IPS-15b (cell line): ENCODE data around the gene NFE2L2.

ENCODE experiments used
- H3K27me3 ChIP-seq: one replicate; pipeline ENCODE4 v1.6.1; 2013; ENCODE audit warnings: low read length; ENCODE audit not compliant: control insufficient read depth, insufficient read depth
- H3K36me3 ChIP-seq: one replicate; pipeline ENCODE4 v1.6.1; 2013; ENCODE audit warnings: low read length; ENCODE audit not compliant: control insufficient read depth, insufficient read depth
- H3K4me1 ChIP-seq: one replicate; pipeline ENCODE4 v1.6.1; 2013; ENCODE audit warnings: mild to moderate bottlenecking, low read length; ENCODE audit not compliant: control insufficient read depth, insufficient read depth
- H3K4me3 ChIP-seq: one replicate; pipeline ENCODE4 v1.5.1; 2013; ENCODE audit warnings: low read depth, low read length
- H3K9ac ChIP-seq: one replicate; pipeline ENCODE4 v1.6.1; 2013; ENCODE audit warnings: low read depth, mild to moderate bottlenecking, low read length
- H3K9me3 ChIP-seq: one replicate; pipeline ENCODE4 v1.6.1; 2013; ENCODE audit warnings: mild to moderate bottlenecking, low read length; ENCODE audit not compliant: control insufficient read depth, insufficient read depth

Gene NFE2L2

DNA sequence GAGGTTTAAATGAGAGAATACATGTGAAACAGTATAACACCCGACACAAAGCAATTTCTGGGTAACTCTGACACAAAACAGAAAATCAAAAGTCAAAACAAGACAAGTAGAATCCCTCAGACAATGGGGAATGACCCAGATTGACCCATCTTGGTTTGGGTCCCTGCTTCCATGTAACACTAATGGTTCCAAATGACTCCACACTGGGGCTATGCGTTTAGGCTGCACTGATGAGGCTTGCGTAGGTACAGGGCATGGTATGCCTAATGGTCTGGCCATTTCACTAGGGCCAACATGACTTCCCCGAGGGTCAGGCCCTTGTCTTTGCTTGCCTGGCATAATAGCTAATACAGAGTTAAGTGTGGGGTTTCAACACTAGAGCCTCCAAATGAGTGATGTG lies 27.2 kb upstream of the NFE2L2 start:
- no peaks in the 10 kb centered on the region for H3K27me3 ChIP-seq
- H3K9me3 ChIP-seq = no peaks in the 10 kb centered on the region
- H3K9ac ChIP-seq = no peak overlapping the region
- no peaks in the 10 kb centered on the region for H3K4me1 ChIP-seq
- H3K36me3 ChIP-seq = no peaks in the 10 kb centered on the region
- no peak overlapping the region for H3K4me3 ChIP-seq

DNA sequence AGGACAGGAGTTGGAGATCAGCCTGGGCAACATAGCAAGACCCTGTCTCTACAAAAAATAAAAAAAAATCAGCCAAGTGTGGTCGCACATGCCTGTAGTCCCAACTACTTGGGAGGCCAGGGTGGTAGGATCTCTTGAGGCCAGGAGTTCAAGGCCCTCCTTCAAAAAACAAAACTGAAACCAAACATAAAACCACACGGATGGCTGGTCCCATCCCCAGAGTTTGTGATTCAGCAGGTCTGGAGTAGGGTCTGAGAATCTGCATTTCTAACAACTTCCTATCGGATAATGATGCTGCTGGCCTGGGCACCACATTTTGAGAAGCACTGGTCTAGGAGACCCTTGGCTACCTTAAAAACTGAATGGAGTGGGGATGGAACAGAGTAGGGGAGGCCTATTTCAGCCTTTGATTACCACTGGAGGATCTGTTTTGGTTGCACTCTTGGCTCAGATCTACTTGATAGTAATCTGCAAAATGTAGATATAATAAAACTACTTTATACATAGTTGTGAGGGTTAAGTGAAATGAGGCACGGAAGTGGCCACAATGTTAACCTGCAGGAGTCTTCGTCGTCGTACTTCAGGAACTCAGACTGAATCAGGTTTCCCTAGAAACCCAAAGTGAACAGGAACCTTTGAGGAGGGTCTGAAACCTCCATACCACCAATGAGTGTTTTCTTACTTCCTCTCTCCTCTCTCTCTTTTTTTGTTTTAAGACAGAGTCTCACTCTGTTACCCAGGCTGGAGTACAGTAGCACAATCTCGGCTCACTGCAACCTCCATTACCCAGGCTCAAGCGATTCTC lies 25.5 kb upstream of the NFE2L2 start:
- Histone ChIP-seq H3K4me3 (no peak overlapping the region), H3K27me3 (no peaks in the 10 kb centered on the region), H3K9me3 (no peaks in the 10 kb centered on the region), H3K36me3 (no peaks in the 10 kb centered on the region), H3K4me1 (no peaks in the 10 kb centered on the region), H3K9ac (no peak overlapping the region)

DNA sequence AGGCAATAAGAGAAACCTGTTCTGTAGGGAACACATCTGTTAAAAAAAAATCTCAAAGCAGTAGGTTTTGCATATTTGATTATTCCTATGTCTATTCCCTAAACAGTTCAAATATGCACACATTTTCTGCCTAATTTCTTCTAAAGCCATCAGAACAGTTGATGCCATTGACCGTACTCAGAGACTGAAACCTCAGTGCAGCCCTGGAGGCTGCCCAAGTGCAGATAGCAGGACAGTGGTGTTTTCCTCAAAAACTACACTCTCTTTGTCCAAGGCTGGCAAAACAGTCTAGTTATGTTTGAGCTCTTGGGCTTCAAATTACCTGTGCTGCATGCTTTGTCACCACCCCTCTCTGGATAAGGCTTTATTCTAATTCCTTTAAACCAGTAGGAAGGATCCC lies 23.3 kb upstream of the NFE2L2 start:
- no peaks in the 10 kb centered on the region for H3K4me1 ChIP-seq
- H3K9ac ChIP-seq = no peak overlapping the region
- H3K36me3 ChIP-seq = no peaks in the 10 kb centered on the region
- no peaks in the 10 kb centered on the region for H3K27me3 ChIP-seq
- H3K9me3 ChIP-seq = no peaks in the 10 kb centered on the region
- no peak overlapping the region for H3K4me3 ChIP-seq

DNA sequence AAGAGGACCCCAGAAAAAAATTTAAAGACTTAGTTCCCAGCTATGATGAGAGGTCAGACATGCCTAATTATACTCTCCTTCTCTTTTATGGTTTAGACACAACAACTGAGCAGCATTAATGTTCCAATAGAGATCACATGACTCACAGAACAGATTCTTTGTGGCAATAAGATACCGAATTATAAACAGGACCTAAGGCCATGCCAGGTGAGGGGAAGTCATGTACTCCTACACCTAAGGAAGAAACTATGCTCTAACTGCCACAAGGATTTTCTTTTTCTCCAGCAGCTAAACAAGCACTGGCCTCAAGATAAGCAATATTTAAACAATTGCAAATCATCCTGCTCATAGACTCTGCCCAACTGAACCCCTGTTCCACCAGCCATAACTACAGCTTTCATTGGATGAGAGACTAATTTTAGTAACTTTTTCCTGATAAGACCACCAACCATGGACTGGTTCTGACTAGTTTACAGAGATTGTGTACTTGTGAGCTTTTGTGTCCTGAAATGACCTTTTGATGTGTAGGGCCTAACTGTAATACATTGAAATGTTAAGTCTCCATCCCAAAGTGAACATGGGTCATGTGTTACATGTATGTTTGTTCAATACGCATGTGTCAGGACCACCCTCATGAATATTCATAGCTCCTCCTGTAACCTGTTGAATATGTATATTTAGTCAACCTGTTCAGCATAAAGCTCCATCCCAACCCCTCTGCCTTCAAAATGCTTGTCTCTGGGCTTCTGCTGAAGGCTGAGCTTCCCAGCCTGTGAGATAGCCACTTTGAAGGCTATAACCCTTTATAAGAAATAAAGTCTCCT lies 21.6 kb upstream of the NFE2L2 start:
- Histone ChIP-seq H3K4me3 (no peak overlapping the region), H3K9ac (no peak overlapping the region), H3K9me3 (no peaks in the 10 kb centered on the region), H3K36me3 (no peaks in the 10 kb centered on the region), H3K4me1 (no peaks in the 10 kb centered on the region), H3K27me3 (no peaks in the 10 kb centered on the region)

DNA sequence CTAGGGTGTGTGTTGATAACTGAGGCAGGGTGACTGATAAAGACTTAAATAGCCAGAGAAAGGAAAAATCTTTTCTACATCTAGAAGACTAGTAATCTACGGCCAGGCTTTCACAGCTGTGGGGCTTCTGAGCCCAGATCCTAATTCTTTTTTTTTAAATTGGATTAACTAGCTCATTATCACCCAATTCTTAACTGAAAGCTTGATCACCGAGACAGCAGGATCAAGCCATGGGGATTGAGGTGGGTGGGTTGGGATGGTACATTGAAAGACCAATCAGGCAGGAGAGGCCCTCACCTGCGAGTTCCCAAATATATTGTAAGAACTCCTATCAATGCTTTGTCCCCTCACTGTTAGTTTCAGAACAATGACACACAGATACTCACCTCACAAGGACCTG lies 20.0 kb upstream of the NFE2L2 start:
- no peak overlapping the region for H3K4me3 ChIP-seq
- H3K27me3 ChIP-seq = no peaks in the 10 kb centered on the region
- no peaks in the 10 kb centered on the region for H3K9me3 ChIP-seq
- H3K9ac ChIP-seq = no peak overlapping the region
- no peaks in the 10 kb centered on the region for H3K36me3 ChIP-seq
- H3K4me1 ChIP-seq = no peaks in the 10 kb centered on the region

DNA sequence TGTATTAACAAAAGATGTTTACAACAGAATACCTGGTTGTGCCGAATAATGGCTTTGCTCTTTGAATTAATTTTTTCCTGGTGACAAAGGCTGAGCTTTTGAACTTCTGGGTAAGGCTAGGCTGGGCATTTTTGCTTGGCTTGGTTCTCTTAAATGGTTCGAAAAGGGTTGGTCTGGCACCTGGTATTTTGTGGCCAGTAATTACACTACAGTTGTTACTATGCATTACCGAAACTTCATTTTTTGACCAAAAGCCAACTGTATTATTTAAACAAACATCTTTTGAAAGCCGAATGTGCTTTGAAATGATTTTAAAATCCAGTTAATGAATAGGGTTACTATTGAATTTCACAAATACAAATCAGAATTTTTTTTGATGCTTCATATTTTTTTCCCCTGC lies 19.4 kb upstream of the NFE2L2 start:
- Histone ChIP-seq H3K4me1 (no peaks in the 10 kb centered on the region), H3K4me3 (no peak overlapping the region), H3K9ac (no peak overlapping the region), H3K36me3 (no peaks in the 10 kb centered on the region), H3K27me3 (no peaks in the 10 kb centered on the region), H3K9me3 (no peaks in the 10 kb centered on the region)

DNA sequence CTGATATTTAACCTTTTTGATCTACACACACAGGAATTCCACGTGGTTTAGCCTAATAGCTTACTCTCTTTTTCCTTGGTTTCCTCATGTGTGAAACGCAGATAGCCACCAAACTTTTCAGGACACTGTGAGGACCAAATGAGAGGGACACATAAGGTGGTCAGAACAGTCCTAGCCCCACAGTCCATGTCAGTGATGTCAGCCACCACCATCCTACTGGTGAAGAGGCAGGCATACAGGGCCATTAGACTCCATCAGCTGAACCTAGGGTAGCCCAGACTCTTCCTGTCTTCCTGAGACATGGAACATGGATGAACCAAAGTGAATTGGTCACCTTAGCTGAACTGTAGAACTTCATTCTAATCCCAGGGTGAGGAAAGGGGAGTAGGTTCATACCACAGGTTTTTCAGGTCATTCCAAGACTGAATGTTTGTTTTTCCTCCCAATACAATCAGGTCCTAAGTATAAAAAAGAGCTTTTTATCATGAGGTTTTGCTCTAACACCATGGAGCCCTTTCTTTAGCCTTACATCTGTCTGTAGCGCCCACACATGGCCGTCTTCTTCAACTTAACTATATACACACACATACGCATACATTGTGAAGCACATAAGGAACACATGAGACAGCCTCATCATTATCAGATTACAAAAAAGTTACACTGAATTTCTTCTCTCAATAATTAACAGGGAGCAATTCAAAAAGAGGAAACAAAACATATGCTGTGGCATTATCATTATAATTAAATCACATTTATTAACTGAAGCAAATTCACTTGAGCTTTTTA lies 18.5 kb upstream of the NFE2L2 start:
- H3K4me3 ChIP-seq = no peak overlapping the region
- no peaks in the 10 kb centered on the region for H3K9me3 ChIP-seq
- H3K4me1 ChIP-seq = no peaks in the 10 kb centered on the region
- no peak overlapping the region for H3K9ac ChIP-seq
- H3K36me3 ChIP-seq = no peaks in the 10 kb centered on the region
- H3K27me3 ChIP-seq = no peaks in the 10 kb centered on the region

DNA sequence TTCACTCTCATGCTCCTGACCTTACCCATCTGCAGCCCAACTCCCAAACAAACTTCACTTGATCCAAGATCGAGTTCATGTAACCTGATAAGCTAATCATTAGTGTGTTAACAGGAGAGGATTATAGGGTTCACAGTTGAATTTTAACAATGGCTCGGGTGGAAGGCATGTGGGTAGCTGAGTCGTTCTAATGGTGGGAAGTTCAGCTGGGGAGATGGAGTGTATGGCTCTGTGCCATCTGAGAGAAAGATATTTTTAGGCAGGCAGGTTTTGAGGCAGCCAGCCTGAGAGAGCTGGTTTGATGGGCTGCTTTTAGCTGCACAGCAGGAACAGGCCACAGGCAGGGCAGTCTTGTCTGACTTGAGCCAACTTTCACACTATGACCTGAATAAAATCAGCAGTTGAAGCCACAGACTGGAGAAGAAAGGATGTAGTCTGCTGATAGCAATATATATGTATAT lies 17.7 kb upstream of the NFE2L2 start:
- Histone ChIP-seq H3K4me3 (no peak overlapping the region), H3K9me3 (no peaks in the 10 kb centered on the region), H3K36me3 (no peaks in the 10 kb centered on the region), H3K9ac (no peak overlapping the region), H3K4me1 (no peaks in the 10 kb centered on the region), H3K27me3 (no peaks in the 10 kb centered on the region)

DNA sequence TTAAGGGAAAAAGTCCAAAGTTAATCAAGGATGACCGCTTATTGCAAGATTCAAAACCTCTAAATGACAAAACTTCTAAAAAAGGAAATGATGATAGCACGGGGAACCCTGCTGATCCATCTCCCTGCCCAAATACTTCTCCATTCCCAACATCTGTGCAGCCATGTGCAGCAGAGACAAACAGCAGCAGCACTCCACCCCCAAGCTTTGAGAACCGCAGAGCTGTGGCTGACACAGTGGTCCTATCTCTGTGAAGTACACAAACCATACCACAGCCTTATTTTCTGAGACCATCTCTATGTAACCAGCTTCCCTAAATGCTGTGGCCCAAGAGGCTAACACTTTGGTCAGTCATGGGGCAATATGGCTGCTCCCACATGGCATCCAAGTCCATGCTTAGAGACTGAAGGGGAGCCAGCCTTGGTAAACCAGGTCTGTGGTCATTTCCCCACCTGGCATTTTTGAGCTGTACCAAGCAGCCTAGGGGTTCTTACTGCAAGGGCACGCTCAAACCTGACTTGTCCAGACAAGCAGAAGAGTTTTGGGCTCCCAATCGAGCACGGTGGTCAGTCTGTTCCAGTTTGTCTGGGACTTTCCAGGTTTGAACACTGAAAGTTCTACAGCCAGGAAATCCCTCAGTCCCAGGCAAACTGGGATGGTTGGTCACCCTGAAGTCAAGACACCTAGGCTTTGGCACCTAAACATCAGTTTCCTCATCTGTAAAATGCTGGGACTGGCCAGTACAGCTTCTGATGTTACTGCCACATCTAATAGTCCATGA lies 17.1 kb upstream of the NFE2L2 start:
- Histone ChIP-seq H3K4me1 (no peaks in the 10 kb centered on the region), H3K4me3 (no peak overlapping the region), H3K9ac (no peak overlapping the region), H3K36me3 (no peaks in the 10 kb centered on the region), H3K27me3 (no peaks in the 10 kb centered on the region), H3K9me3 (no peaks in the 10 kb centered on the region)

DNA sequence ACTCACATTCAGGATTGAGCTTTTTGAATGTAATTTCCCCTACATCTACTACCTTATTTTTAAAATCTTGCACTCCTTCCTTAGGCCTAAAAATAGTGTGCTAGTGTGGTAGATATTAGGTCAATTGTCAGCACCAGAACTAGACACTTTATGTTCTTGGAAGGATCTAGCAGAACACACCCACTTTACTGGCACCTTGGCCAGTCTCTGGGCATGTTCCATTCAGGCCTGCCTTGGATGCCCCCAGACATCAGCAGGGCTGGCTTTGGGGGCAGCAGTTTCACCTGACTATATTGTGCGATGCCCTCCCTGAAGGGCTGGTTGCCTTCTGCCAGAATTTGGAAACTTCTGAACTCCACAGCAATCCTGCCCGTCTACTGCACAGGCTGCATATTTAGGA lies 15.3 kb upstream of the NFE2L2 start:
- H3K9ac ChIP-seq = no peak overlapping the region

DNA sequence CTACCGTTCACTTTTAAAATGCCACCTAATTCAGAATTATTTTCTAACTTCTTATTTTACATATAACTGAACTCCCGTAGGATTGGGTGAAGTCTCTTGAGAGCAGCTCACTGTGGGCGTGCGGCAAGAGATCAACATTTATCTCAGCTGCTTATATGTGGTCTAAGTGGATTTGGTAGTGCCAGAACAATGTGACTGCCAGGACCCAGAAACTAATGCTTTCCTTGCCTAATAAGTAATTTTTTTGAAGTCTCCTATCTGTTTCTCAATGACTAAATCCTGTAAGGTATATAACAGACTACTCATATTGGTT lies 11.2 kb upstream of the NFE2L2 start:
- peaks cover 4% of the 10 kb centered on the region for H3K4me1 ChIP-seq
- no peaks in the 10 kb centered on the region for H3K27me3 ChIP-seq
- H3K9me3 ChIP-seq = no peaks in the 10 kb centered on the region
- H3K9ac ChIP-seq = no peak overlapping the region
- H3K36me3 ChIP-seq = no peaks in the 10 kb centered on the region
- H3K4me3 ChIP-seq = no peak overlapping the region

More for the DNA sequence above, 15.3 kb upstream of the NFE2L2 start:
- H3K4me3 ChIP-seq = no peak overlapping the region
- no peaks in the 10 kb centered on the region for H3K9me3 ChIP-seq
- H3K27me3 ChIP-seq = no peaks in the 10 kb centered on the region
- H3K4me1 ChIP-seq = no peaks in the 10 kb centered on the region
- H3K36me3 ChIP-seq = no peaks in the 10 kb centered on the region
